ENCODE results near the gene SH2B3. TPM values are rescaled to one million over a fixed set of nuclear protein-coding genes. Genes with fewer than 3 reads are reported as not detected.

The SH2B3 gene
- total RNA-seq (10 to 100 TPM; 24.6 to 38.8 (median 28.8) TPM), total RNA-seq (51.1 to 578 (median 95.9) reads per million in 29 experiments)
- 20.0 TPM for total RNA-seq (2013)

- POLR2A ChIA-PET = interaction anchor here in 1 of 2 donors (0.6 kb wide), 1 partner anchor 38 kb away, joined by 3 read pairs; no protein-coding TSS in a partner anchor
- H3K4me1 Mint-ChIP-seq = peaks cover 63 to 67% (median 65%) of the 10 kb centered on the region in 3 donors
- H3K9me3 ChIP-seq = no peaks in the 10 kb centered on the region
- H3K36me3 Mint-ChIP-seq = no peaks in the 10 kb centered on the region
- no peaks in the 10 kb centered on the region for H3K27me3 Mint-ChIP-seq
- peaks cover 37 to 74% of the 10 kb centered on the region in 2 experiments for H3K4me1 ChIP-seq (ENCODE audit: control insufficient read depth in 1 of 2, extremely low read depth in 1 of 2, insufficient read depth in 2 of 2, low read length in 2 of 2)
- WGBS (ENCODE audit: insufficient coverage) = 0% methylated on average over 61 of the region's 80 CpGs
- peak within 1 kb of the TSS; percentile 85 to 94 (median 85) for H3K4me3 Mint-ChIP-seq
- H3K4me3 ChIP-seq (ENCODE audit: control insufficient read depth in 1 of 2, extremely low read depth in 1 of 2, low read length in 1 of 2) = peak within 1 kb of the TSS; percentile 89 to 100
- peak within 1 kb of the TSS; percentile 90 to 95 for H3K27ac Mint-ChIP-seq
- H3K9me3 Mint-ChIP-seq = no peaks in the 10 kb centered on the region
- H3K27ac ChIP-seq (ENCODE audit: low read length) = peak within 1 kb of the TSS; percentile 88
- H3K36me3 ChIP-seq (ENCODE audit: control insufficient read depth in 2 of 2, extremely low read depth in 1 of 2, insufficient read depth in 1 of 2, low read length in 1 of 2) = peaks cover 0 to 4% of the 10 kb centered on the region in 2 donors
- DNase-seq (peak in 30 of 35 experiments; percentile 65 to 89 (median 78)), ATAC-seq (replicated peaks in 1 of 4) (peak; percentile 51 to 65 (median 60))
- H3K27me3 ChIP-seq (replicated peaks in 1 of 2; ENCODE audit: control insufficient read depth in 2 of 2, extremely low read depth in 1 of 2, insufficient read depth in 2 of 2, low read length in 1 of 2) = no peaks in the 10 kb centered on the region
- CTCF ChIA-PET = interaction anchor here in 1 of 2 donors (3.4 to 7.5 kb wide), 2 partner anchors 29 to 45 kb away, joined by 22 to 91 read pairs; no protein-coding TSS in a partner anchor
Observed at GRCh38 chr12:111405859-111406473, at the start of gene SH2B3. TSS of gene SH2B3 (plus strand) at chr12:111405923. CDS start at chr12:111418146, 12,223 bp downstream.

- Mint-ChIP-seq H3K36me3 (peaks cover 16% of the 10 kb centered on the region), H3K9me3 (no peaks in the 10 kb centered on the region), H3K4me3 (no peak overlapping the region), H3K27me3 (peaks cover 3 to 8% of the 10 kb centered on the region in 2 donors), H3K27ac (no peak overlapping the region), H3K4me1 (peaks cover 9 to 24% (median 10%) of the 10 kb centered on the region in 3 donors)
- DNase-seq = peak in 1 of 35 experiments; percentile 13
- H3K27ac ChIP-seq (ENCODE audit: low read length) = no peak overlapping the region
- no peak for ATAC-seq (replicated peaks in 1 of 4)
- H3K36me3 ChIP-seq (ENCODE audit: control insufficient read depth in 2 of 2, extremely low read depth in 1 of 2, insufficient read depth in 1 of 2, low read length in 1 of 2) = no peaks in the 10 kb centered on the region
- no peak overlapping the region for H3K4me3 ChIP-seq (ENCODE audit: control insufficient read depth in 1 of 2, extremely low read depth in 1 of 2, low read length in 1 of 2)
- 15% methylated on average over 7 of the region's 11 CpGs for WGBS (ENCODE audit: insufficient coverage)
- H3K9me3 ChIP-seq = no peaks in the 10 kb centered on the region
- ChIA-PET CTCF (interaction anchor here in 1 of 2 donors (0.7 kb wide), 2 partner anchors 90 to 395 kb away, joined by 3 to 4 read pairs; no protein-coding TSS in a partner anchor), POLR2A (no interaction called here)
- H3K4me1 ChIP-seq (ENCODE audit: control insufficient read depth in 1 of 2, extremely low read depth in 1 of 2, insufficient read depth in 2 of 2, low read length in 2 of 2) = peaks cover 0 to 12% of the 10 kb centered on the region in 2 experiments
- peaks cover 0 to 29% of the 10 kb centered on the region in 2 experiments for H3K27me3 ChIP-seq (replicated peaks in 1 of 2; ENCODE audit: control insufficient read depth in 2 of 2, extremely low read depth in 1 of 2, insufficient read depth in 2 of 2, low read length in 1 of 2)
Observed at GRCh38 chr12:111359231-111359913, 46.4 kb upstream of the SH2B3 start.

- Histone ChIP-seq H3K9me3 (no peaks in the 10 kb centered on the region), H3K27me3 (replicated peaks in 1 of 2; ENCODE audit: control insufficient read depth in 2 of 2, extremely low read depth in 1 of 2, insufficient read depth in 2 of 2, low read length in 1 of 2) (peaks cover 0 to 29% of the 10 kb centered on the region in 2 experiments), H3K4me3 (ENCODE audit: control insufficient read depth in 1 of 2, extremely low read depth in 1 of 2, low read length in 1 of 2) (no peak overlapping the region), H3K36me3 (ENCODE audit: control insufficient read depth in 2 of 2, extremely low read depth in 1 of 2, insufficient read depth in 1 of 2, low read length in 1 of 2) (no peaks in the 10 kb centered on the region), H3K27ac (ENCODE audit: low read length) (no peak overlapping the region), H3K4me1 (ENCODE audit: control insufficient read depth in 1 of 2, extremely low read depth in 1 of 2, insufficient read depth in 2 of 2, low read length in 2 of 2) (peaks cover 0 to 12% of the 10 kb centered on the region in 2 experiments)
- Mint-ChIP-seq H3K9me3 (no peaks in the 10 kb centered on the region), H3K4me1 (peaks cover 9 to 24% (median 10%) of the 10 kb centered on the region in 3 donors), H3K4me3 (no peak overlapping the region), H3K36me3 (peaks cover 16% of the 10 kb centered on the region), H3K27me3 (peaks cover 3 to 8% of the 10 kb centered on the region in 2 donors), H3K27ac (no peak overlapping the region)
- 90% methylated on average over 5 of the region's 5 CpGs for WGBS (ENCODE audit: insufficient coverage)
- ATAC-seq (replicated peaks in 1 of 4) = no peak
- ChIA-PET POLR2A (no interaction called here), CTCF (no interaction called here)
- DNase-seq = no peak
Observed at GRCh38 chr12:111359914-111360276, 45.8 kb upstream of the SH2B3 start.

GRCh38 chr12:111360325-111360930, 45.3 kb upstream of the SH2B3 start:
- Mint-ChIP-seq H3K4me3 (no peak overlapping the region), H3K27me3 (peaks cover 3 to 8% of the 10 kb centered on the region in 2 donors), H3K4me1 (peaks cover 9 to 24% (median 10%) of the 10 kb centered on the region in 3 donors), H3K36me3 (peaks cover 16% of the 10 kb centered on the region), H3K9me3 (no peaks in the 10 kb centered on the region), H3K27ac (no peak overlapping the region)
- 80% methylated on average over 7 of the region's 9 CpGs for WGBS (ENCODE audit: insufficient coverage)
- ATAC-seq (replicated peaks in 1 of 4) (no peak), DNase-seq (no peak)
- H3K27ac ChIP-seq (ENCODE audit: low read length) = no peak overlapping the region
- H3K27me3 ChIP-seq (replicated peaks in 1 of 2; ENCODE audit: control insufficient read depth in 2 of 2, extremely low read depth in 1 of 2, insufficient read depth in 2 of 2, low read length in 1 of 2) = peaks cover 0 to 29% of the 10 kb centered on the region in 2 experiments
- H3K9me3 ChIP-seq = no peaks in the 10 kb centered on the region
- H3K4me3 ChIP-seq (ENCODE audit: control insufficient read depth in 1 of 2, extremely low read depth in 1 of 2, low read length in 1 of 2) = no peak overlapping the region
- CTCF ChIA-PET = no interaction called here
- H3K4me1 ChIP-seq (ENCODE audit: control insufficient read depth in 1 of 2, extremely low read depth in 1 of 2, insufficient read depth in 2 of 2, low read length in 2 of 2) = peaks cover 0 to 12% of the 10 kb centered on the region in 2 experiments
- POLR2A ChIA-PET = no interaction called here
- H3K36me3 ChIP-seq (ENCODE audit: control insufficient read depth in 2 of 2, extremely low read depth in 1 of 2, insufficient read depth in 1 of 2, low read length in 1 of 2) = no peaks in the 10 kb centered on the region

- DNase-seq (no peak), ATAC-seq (replicated peaks in 1 of 4) (no peak)
- peaks cover 3 to 8% of the 10 kb centered on the region in 2 donors for H3K27me3 Mint-ChIP-seq
- peaks cover 0 to 12% of the 10 kb centered on the region in 2 experiments for H3K4me1 ChIP-seq (ENCODE audit: control insufficient read depth in 1 of 2, extremely low read depth in 1 of 2, insufficient read depth in 2 of 2, low read length in 2 of 2)
- no peak overlapping the region for H3K4me3 Mint-ChIP-seq
- ChIA-PET CTCF (interaction anchor here (0.6 kb wide), 2 partner anchors 43 to 71 kb away, joined by 3 to 4 read pairs; no protein-coding TSS in a partner anchor), POLR2A (interaction anchor here in 1 of 2 donors (0.6 kb wide), 1 partner anchor 737 kb away, joined by 3 read pairs; no protein-coding TSS in a partner anchor)
- H3K36me3 ChIP-seq (ENCODE audit: control insufficient read depth in 2 of 2, extremely low read depth in 1 of 2, insufficient read depth in 1 of 2, low read length in 1 of 2) = no peaks in the 10 kb centered on the region
- peaks cover 9 to 25% (median 10%) of the 10 kb centered on the region in 3 donors for H3K4me1 Mint-ChIP-seq
- H3K27me3 ChIP-seq (replicated peaks in 1 of 2; ENCODE audit: control insufficient read depth in 2 of 2, extremely low read depth in 1 of 2, insufficient read depth in 2 of 2, low read length in 1 of 2) = peaks cover 0 to 29% of the 10 kb centered on the region in 2 experiments
- no peaks in the 10 kb centered on the region for H3K9me3 ChIP-seq
- peaks cover 16% of the 10 kb centered on the region for H3K36me3 Mint-ChIP-seq
- no peaks in the 10 kb centered on the region for H3K9me3 Mint-ChIP-seq
- WGBS (ENCODE audit: insufficient coverage) = 63% methylated on average over 6 of the region's 13 CpGs
- H3K27ac Mint-ChIP-seq = no peak overlapping the region
- no peak overlapping the region for H3K4me3 ChIP-seq (ENCODE audit: control insufficient read depth in 1 of 2, extremely low read depth in 1 of 2, low read length in 1 of 2)
- H3K27ac ChIP-seq (ENCODE audit: low read length) = no peak overlapping the region
Observed at GRCh38 chr12:111361073-111361716, 44.5 kb upstream of the SH2B3 start.

Data from T-cell (primary cell).